CD4-positive, alpha-beta T cell treated with Interleukin-15 for 1 hour (primary cell): ENCODE measurements around the gene SMDT1.

Source experiments
- DNase-seq: peaks from one replicate; pipeline ENCODE4 v3.0.0-alpha.2; 2020

Gene SMDT1, protein sequence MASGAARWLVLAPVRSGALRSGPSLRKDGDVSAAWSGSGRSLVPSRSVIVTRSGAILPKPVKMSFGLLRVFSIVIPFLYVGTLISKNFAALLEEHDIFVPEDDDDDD

DNA sequence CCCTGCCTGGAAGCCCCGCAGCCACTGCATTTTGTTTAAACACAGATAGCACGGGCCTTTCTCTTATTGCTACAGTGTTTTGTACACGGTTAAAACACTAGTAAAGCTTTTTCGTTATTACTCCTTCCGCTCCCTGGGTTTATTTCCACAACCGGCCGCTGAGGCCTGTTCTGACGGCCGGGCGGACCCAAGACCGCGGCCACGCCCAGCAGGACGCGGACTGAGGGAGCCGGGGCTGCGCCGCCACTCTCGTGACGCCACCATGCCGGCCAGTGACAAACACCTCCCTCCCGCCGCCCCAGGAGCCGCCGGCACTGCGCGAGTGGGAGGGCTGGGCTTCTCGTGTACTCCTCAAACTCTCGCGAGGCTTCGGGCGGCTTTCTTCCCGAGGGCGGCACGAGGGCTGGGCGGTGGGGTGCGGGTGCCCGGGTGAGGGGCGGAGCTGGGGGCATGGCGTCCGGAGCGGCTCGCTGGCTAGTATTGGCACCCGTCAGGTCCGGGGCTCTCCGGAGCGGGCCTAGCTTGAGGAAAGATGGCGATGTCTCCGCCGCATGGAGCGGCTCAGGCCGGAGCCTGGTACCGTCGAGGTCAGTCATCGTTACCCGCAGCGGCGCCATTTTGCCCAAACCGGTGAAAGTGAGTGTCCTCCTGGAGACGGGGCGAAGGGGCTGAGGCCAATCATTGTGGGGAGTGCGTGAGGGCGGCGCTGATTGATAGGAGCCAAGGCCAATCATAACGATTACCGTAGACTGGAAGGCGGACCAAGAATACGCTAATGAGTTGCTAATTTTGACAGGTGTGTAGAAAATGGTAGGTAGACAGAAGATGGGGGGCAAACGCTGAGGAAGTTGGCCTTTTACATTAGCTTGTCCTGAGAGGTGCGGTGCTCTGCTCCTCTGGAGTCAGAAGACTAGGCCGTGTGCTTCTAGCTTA, at the start of gene SMDT1:
SMDT1 (plus strand) TSS at position 382 of the 933 bp plus-strand sequence; CDS start at position 451, 69 bp downstream.
- peak; percentile 98 for DNase-seq

DNA sequence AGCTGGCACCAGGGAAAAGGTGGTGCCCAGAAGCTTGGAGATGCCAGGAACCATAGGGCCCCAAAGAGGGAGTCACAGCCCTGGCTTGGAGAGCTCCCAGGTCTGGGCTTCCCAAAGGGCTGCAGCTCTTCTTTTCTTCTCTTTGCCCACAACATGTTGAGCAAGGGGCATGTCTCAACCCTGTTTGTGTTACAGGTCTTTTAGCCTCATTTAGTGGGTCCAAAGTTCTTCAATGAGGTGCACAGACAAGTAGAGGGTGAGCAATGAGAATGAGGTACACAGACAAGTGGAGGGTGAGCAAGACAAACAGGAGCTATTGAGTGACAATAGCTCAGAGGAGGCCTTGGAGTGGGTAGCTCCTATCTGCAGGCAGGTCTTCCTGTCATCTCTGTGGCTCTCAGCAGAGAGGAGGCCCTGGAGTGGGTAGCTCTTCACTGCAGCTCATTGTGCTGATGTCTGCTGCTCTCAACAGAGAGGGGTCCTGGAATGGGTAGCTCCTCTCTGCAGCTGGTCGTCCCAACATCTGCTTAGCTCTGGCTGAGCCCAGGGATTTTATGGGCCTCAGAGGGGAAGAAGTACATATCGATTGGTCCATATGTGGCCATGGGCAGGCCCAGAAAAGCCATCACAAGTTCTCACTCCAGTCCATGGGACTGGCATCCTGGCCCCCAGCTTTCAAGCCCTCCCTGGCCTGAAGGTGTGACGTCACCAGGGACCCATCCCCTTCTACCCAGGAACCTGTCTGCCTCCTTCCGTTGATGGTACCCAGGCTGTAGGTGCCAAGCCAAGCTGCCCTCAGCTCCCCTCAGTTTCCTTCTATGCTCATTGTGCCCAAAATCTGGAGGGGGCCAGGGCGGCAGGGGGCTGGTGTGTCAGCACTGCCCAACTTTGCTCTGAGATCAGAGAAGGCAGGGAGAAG, 46.0 kb upstream of the SMDT1 start:
- DNase-seq: no peak

DNA sequence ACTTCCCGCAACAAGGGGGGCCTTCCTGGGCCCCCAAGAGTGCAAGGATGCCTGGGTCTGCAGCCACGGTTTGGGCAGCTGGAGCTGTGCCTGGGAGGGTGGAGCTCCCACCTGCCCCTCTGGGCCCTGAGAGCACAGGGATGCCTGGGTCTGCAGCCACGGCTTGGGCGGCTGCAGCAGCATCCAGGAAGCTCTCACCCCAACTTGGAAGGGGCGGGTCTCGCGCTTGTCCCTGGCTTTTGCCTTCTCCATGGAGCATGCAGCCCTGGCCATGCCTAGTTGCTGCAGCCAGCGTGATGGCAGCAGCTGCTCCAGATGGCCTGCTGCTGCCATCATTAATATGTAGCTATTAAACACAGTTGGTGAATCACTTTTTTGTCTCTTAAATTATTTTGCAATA, 44.2 kb upstream of the SMDT1 start:
- DNase-seq: no peak

DNA sequence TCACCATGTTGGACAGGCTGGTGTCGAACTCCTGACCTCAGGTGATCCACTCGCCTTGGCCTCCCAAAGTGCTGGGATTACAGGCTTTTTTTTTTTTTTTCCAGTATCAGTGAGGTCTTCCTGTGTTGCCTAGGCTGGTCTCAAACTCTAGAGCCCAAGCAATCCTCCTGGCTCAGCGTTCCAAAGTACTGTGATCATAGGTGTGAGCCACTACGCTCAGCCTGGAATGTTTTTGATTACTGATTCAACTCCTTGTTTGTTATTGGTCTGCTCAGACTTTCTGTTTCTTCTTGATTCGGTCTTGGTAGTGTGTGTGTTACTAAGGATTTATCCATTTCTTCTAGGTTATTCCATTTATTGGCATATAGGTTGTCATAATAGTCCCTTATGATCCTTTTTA, 40.2 kb upstream of the SMDT1 start:
- no peak for DNase-seq

DNA sequence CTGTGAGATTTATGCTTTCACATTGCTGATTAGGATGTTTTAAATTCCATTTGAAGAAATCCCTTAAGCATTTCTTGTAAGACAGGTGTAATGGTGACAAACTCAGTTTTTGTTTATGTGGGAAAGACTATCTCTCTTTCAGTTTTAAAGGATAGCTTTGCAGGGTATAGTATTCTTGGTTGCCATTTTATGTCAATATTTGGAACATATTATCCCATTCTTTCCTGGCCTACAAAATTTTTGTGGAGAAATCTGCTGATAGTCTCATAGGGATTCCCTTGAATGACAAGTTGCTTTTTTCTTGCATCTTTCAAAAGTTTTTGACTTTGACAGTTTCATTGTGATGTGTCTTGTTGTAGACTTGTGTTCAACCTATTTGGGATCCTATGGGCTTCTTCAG, 37.7 kb upstream of the SMDT1 start:
- no peak for DNase-seq

DNA sequence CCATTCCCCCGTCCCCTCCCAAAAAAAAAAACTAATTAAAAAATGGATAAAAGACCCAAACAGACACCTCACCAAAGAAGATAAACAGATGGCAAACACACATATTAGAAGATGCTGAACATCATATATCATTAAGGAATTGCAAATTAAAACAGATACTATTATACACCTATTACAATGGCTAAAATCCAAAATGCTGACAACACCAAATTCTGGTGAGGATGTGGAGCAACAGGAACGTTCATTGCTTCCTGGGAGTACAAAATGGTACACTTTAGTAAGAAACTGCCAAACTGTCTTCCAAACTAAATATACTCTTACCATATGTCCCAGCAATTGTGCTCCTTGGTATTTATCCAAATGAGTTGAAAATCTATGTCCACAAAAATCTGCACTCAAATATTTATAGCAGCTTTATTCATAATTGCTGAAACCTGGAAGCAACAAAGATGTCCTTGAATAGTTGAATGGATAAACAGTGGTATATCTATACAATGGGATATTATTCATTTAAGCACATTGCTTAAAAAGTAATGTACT, 28.8 kb upstream of the SMDT1 start:
- DNase-seq: no peak

DNA sequence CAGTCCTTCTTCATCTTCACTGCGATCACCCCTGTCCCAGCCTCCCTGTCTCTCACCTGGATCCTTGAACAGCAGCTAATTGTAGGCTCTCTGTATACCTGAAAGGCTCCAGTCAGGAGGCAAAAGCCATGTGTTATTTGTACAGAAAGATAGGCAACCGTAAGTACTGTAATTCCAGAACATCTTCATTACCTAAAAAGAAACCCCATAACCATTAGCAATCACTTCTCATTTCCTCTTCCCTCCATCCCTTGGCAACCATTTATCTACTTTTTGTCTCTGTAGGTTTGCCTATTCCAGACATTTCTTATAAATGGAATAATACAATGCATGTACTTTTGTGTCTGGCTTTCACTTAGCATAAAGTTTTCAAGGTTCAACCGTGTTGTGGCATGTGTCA, 26.7 kb upstream of the SMDT1 start:
- DNase-seq: no peak

DNA sequence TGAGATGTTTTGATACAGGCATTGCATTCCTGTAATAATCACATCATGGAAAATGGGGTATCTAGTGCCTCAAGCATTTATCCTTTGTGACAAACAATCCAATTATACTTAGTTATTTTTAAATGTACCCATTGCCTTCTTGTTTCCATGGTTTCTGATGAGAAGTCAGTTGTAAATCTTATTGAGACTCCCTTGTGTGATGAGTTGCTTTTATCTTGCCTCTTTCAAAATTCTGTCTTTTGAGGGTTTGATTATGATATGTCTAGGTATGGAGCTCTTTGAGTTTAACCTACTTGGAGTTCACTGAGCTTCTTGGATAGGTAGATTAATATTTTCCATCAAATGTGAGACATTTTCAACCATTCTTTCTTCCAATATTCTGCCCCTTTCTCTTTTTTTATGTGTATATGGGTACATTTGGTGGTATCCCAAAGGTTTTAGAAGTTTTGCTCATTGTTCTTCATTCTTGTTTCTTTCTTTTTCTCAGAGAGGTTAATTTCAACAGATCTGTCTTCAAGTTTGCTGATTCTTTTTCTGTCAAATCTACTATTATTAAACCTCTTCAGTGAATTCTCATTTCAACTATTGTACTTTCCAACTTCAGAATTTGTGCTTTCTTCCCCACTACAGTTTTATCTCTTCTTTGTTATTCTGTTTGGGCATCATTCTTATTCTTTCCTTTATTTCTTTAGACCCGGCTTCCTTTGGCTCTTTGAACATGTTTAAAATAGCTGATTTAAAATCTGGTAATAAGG, 22.6 kb upstream of the SMDT1 start:
- DNase-seq: no peak

DNA sequence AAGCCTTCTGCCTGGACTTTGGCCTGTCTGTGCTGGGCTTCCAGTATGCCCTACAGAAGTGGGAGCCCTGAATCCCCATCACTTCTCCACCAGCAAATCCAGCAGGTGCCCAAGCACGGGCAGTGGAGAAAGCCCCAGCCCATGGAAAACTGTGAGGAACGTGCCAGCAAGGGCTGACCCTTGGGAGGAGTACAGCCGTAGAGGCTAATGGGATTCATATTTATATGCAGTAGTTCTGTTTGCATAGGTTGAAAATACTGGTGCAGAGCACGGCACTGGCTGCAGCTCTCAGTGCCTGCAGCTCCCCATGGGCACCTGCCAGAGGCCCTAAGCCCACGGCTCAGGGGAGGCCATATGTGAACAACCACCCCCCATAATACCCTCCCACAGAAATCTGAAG, 19.0 kb upstream of the SMDT1 start:
- no peak for DNase-seq

DNA sequence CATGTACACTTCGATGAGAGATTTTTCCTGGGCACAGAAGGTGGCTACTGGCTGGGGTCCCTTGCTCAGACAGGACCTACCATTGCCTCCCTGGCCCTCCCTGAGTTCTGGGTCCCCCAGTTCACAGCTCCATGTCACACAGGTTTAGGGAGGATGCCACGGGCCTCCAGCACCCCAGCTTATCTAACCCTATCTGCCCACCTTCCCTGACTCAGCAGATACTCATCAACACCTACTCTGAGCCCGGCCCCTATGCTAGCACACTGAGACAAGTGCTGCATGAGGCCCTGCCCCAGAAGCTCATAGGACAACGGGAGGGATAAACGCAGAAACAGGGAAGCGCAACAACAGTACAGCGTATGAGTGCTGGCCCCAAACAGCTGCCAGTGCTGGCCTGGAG, 18.5 kb upstream of the SMDT1 start:
- DNase-seq: no peak

DNA sequence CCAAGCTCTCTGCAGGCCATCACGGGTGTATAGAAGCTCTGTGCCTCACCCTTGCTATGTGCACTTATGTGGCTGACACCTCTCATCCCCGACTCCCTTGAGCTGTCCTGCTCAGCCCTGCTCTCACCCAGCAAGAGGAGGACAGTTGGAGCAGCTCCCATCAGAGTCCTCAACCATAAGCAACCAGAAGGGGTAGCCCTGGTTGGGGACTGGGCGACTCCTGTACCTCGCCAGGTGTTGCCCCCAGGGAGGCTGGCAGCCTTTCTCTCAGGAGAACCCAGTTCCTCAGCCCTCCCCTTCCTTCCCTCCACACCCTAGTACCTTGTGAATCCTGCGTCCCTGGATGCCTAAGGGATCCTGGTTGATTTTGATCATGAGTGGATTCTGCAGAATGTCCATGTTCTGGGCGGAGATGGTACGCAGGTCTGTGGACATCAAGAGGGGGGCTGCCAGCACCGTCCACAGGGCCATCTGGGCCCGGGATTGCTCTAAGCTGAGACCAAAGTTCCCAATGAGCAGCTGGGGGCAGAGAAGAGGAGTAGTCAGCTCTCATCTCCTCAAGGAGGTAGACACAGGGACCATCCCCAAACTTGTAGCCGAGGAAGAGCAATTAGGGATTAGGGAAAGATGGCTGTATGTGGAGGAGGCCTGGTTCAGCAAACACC, 16.9 kb upstream of the SMDT1 start:
- no peak for DNase-seq

DNA sequence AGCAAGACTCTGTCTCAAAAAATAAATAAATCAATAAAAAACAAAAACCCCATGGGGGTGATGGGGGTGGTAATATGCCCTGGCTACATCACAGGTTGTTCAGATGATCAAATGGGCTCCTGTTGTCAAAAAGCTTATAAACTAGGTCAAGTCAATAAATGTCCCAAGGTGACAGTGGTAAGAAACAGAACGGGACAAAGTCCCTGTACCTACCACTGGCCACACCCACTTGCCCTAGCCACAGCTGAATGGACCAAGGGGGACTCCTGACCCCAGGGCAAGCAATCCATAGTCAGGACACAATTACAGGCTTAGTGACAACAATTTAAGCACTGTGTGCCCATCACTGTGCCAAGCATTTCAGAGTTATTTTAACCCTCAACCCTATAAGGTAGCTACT, 14.9 kb upstream of the SMDT1 start:
- no peak for DNase-seq

DNA sequence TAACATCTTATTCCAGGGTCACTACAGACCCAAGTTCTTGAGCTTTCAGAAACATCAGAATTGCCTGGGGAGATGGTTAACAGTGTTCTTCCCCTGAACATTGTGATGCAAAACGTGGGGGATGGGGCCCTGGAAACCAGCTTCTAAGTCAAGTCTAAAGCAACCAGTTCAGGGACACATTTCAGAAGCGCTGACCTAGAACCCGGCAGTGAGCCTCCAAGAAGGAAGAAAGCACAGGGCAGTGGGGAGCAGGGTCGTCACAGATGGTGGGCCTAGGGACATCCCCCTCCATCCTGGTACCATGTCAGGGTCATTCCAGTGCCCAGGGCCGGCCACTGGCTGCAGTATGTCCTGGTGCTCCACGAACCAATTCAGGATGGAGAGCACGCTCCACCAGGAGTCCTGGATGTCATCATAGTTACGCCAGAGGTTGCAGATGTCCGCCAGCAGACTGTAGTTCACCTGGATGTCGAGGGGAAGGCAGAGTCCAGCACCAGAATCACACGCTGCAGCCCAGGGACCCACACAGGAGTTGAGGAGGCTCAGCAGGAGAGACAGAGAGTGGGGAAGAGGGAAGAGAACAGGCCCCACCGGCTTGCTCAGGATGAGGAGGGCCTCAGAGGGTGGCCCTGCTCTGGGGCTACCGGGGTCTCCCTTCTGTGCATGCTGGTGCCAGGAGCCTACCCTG, 13.9 kb upstream of the SMDT1 start:
- DNase-seq: no peak

DNA sequence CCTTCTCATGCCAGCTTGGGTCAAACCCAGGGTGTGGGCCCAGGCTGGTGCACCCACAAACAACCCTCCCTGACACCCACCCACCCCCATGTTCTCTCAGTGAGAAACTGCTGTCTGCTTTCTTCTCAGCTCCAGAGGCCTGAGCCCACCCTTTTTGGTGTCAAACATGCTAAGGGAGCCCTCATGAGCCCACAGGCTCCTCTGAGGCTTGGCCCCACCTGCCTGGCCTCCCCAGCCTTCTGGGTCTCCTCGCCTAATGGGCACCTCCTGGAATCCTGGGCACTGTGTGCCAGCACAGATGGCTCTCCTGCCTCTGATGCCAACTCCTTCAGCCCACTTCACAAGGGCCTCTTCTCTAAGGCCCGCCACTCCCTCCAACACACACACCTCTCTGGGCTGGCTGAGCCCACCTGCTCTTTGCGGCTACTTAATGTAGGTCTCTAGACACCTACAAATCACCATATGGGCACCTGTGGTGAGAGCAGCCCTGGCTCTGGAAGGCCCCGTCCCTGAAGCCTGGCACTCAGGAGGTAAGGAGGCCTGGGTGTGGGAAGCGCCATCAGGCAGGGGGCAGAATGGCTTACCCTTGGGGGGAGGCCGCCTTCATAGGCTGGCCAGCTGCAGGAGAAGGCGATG, 13.3 kb upstream of the SMDT1 start:
- no peak for DNase-seq

DNA sequence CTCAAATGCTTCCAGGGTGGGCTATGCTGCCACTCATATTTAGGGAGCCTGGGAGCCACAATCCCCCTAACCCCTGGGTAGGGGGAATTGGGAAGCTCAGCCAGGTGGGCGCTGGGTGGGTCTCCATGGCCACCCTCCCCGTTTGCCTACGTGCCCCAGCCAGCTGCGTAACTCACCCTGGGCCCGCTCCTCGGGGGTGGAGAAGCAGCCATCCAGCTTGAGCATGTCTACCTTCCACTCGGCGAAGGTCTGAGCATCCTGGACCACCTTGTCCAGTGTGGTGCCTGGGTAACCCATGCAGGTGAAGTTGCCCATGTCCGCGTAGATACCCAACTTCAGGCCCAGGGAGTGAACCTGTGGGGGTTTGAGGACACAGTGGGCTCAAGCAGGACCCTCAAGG, 12.6 kb upstream of the SMDT1 start:
- no peak for DNase-seq

DNA sequence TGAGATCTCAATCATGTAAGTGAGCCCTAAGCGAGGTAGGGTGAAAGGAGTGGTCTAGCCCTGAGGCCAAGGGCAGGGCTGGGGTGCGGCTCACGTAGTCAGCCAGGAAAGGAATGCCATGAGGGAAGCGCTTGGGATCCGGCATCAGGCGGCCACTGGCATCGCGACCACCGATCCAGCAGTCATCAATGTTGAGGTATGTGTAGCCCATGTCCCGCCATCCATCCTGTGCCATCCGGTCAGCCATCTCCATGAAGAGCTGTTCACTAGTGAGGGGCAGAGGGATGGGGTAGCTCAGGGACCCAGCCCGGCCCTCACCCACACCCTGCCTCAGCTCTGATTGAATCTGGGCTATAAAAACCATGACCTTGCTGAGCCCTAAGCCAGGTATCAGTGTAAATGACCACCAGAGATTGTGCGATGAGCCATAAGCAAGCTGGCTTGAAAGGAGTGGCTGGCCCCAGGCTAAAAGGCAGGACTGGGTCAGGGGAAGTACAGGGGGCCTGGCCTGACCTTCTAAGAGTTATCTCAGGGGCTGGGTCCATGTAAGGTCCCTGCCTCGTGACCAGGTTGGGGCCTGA, 11.7 kb upstream of the SMDT1 start:
- DNase-seq: no peak

DNA sequence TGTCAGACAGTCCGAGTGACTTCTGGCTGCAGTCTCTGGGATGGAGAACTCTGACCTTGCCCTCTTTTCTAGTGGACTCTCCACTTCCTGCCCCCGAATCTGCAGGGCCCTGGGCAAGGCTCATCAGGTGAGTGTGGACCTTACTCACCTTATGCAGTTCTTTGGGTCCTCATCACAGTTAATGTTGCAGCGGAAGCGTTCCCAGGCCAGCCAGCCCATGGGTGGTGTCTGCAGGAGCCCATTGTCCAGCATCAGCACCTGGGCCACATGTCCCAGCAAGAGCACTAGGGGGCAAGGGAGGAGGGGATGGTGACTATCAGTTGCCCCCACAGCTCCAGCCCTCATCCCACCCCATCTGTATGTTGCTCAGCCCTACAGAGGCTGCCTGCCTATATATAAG, 11.2 kb upstream of the SMDT1 start:
- no peak for DNase-seq

DNA sequence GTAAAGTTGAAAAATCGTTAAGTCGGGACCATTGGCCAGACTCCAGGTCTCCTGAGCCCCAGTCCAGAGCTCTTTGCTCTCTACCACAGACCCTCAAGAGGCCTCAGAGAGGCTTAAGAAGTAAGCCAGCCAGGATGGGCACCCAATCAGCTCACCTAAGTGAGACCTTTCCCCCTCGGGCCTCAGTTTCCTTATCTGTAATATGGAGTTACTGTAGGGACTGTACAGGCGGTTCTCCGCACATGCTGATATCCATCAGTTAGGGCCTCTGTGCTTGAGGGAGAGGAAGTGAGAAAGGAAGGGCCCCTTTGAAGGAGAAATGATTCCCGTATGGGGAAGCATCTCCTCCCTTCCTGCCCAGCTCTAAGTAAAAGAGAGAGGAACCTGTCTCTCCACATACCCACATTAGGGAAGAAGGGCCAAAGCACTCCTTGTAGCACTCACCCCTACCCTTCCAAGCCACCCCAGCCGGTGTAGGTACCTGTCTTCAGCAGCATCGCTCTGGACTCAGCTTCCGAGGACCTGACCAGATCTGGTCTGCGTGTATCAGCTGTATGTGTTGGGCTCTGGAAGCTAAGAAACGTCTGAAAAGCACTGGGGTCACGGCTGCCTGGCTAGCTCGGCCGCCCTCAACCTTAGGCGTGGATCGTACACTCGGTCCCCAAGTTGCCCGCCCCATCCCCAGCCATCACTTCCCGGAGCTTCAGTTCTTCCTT, 9.5 kb upstream of the SMDT1 start:
- peak; percentile 23 for DNase-seq

DNA sequence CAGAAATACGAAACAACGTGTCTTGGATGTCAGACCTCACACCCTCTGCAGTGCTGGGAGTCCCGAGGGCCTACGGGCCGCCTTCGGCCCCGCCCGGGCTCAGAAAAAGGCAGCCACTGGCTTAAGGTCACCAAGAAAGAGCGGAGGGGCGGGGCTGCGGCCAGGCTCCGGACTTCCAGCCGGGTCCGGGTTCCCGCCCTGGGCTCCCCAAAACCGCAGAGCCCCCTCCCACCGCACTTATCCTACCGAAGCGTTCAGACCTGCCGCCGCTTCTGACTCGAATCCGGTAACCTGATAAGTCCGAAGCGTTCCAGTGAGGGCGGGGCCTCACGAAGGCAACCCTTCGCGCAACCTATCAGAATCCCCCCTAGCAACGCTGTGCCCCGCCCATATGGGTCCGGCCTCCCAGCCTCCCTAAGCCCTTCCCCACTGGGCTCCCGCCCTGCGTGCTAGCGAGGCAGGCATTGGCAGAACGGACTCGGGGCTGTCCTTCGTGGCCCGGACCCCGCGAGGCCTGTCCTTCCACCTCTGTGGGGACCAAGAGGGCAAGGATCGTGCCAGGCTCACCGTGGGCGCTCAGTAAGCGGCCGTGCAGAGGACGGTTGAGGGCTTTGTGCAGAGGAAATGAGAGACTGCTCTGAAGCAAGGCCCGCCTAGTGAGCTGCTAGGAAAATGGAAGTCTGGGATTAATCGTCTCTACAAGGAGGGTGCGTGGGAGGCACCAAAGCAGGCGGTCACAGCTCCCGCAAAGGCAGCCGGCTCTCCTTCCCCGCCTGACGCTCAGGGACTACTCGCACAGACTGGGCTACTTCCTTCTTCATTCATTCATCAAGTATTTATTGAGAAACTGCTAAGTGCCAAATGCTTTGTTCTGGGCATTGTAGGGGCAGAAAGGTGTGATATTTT, 8.7 kb upstream of the SMDT1 start, which contains the start of gene NAGA:
NAGA (minus strand) TSS at position 296 of the 906 bp plus-strand sequence. CDS start 515 bp downstream, outside the sequence.
- peak; percentile 90 for DNase-seq
